Bronchial epithelial cell (primary cell): ENCODE results near the gene RFX8. TPM values are rescaled to one million over a fixed set of nuclear protein-coding genes. Genes with fewer than 3 reads are reported as not detected.
"Not testable (repeated sequence)": the region's sequence is repeated elsewhere in the genome, so short reads cannot be mapped to it uniquely, and the experiment has no call there.

ENCODE experiments used
- DNase-seq: peaks from one replicate; pipeline ENCODE4 v3.0.0-alpha.2; 2010; ENCODE audit warnings: low read depth
- FAIRE-seq: peaks from 2 replicates; lab custom pipeline; 2011; peaks lifted over from hg19 to GRCh38; lab: Jason Lieb, UNC
- H3K27me3 ChIP-seq: 2 replicates; pipeline ENCODE4 v1.5.1; 2011; ENCODE audit warnings: low read length; ENCODE audit not compliant: control insufficient read depth, insufficient read depth
- H3K36me3 ChIP-seq: 2 replicates; pipeline ENCODE4 v1.5.1; 2011; ENCODE audit warnings: low read length; ENCODE audit not compliant: control insufficient read depth, insufficient read depth
- H3K4me3 ChIP-seq: 2 replicates; pipeline ENCODE4 v1.5.1; 2011; ENCODE audit warnings: mild to moderate bottlenecking, low read depth, low read length, control low read depth
- total RNA-seq: library from RNA; depleted of rRNA; stranded (reverse); fragments of >200 nt; gene quantifications from 2 replicates; pipeline ENCODE4 v1.2.1, GENCODE V29; 2014
- TF ChIP-seq, protein P1 (sequence below): IDR thresholded peaks from 2 replicates; pipeline ENCODE4 v1.5.1; 2011; ENCODE audit warnings: mild to moderate bottlenecking, moderate library complexity, low read length, control low read depth, inconsistent platforms; ENCODE audit not compliant: insufficient read depth, severe bottlenecking

RFX8 gene
- total RNA-seq, 1 donor from 2014 or later, result not detected

DNA sequence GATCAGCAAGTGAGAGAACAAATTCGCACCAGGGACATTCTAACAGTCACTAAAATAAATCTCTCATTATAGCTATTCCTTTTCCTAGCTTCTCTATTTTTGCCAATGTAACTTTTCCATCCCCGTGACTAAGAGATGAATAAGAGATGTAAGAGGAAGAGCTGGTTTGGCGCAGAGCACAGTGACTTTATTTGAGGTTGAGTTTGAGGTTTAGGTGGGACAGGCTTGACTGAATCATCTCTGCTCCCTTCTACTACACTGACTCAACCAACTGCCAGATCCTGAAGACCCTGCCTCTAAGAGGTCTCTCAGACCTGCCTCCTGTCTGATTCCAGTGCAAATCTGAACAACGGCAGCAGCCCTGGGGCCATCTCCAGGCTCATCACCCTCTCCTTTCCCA lies 28.0 kb downstream of the RFX8 start:
- TF ChIP-seq, protein P1, sequence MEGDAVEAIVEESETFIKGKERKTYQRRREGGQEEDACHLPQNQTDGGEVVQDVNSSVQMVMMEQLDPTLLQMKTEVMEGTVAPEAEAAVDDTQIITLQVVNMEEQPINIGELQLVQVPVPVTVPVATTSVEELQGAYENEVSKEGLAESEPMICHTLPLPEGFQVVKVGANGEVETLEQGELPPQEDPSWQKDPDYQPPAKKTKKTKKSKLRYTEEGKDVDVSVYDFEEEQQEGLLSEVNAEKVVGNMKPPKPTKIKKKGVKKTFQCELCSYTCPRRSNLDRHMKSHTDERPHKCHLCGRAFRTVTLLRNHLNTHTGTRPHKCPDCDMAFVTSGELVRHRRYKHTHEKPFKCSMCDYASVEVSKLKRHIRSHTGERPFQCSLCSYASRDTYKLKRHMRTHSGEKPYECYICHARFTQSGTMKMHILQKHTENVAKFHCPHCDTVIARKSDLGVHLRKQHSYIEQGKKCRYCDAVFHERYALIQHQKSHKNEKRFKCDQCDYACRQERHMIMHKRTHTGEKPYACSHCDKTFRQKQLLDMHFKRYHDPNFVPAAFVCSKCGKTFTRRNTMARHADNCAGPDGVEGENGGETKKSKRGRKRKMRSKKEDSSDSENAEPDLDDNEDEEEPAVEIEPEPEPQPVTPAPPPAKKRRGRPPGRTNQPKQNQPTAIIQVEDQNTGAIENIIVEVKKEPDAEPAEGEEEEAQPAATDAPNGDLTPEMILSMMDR, result no peak
- no peaks in the 10 kb centered on the region for H3K36me3 ChIP-seq
- no peak overlapping the region for H3K4me3 ChIP-seq
- FAIRE-seq, result no peak
- no peaks in the 10 kb centered on the region for H3K27me3 ChIP-seq
- DNase-seq, result peak; percentile 89

DNA sequence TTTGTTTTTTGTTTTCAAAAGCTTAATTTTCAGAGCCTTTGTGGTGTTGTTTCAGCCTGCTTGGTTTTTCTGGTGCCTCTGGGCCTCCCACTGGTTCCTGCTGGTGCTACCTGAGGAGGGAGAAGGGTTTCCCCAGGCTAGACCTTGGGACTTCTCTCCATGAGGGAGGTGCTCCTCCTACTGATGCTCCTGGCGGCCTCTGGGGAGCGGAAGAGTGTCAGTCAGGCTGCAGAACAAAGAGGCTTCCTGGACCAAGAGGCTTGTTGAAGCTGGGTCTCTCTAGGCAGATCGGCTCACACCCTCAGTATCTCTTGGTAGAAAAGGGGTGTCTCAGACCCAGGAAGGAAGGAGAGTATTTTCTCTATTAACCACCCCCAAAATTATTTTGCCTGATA lies 32.2 kb downstream of the RFX8 start:
- no peak overlapping the region for H3K4me3 ChIP-seq
- DNase-seq, result no peak
- FAIRE-seq, result no peak
- no peaks in the 10 kb centered on the region for H3K27me3 ChIP-seq
- TF ChIP-seq, protein P1, result no peak
- H3K36me3 ChIP-seq, result no peaks in the 10 kb centered on the region

DNA sequence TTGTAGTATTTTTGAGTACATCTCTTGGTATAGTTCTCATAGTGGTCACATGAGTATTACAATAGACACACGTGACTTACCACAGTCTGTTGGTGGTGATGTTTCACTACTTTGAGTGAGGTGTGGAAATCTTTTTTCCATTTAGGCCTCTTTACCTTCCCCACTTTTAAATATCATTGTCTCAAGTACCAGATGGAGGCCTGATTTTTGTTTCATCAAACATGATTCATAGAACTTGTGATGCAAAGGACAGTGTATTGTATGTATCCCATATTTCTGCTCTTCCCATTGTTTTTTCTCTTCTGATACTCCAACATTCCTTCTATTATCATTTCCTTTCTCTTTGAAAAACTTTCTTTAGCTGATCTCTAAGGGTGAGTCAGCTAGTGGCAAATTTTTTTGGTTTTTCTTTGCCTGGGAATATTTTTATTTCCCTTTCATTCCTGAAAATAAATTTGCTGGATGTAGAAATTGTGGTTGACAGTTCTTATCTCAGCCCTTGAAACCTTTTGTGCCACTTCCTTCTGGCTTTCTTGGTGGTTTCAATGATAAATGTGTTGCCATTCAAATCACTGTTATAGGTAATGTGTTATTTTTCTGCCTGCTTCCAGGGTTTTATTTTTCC lies 32.8 kb downstream of the RFX8 start:
- H3K4me3 ChIP-seq, result no peak overlapping the region
- no peaks in the 10 kb centered on the region for H3K27me3 ChIP-seq
- H3K36me3 ChIP-seq, result no peaks in the 10 kb centered on the region
- TF ChIP-seq, protein P1, result no peak
- FAIRE-seq (no peak), DNase-seq (no peak)

DNA sequence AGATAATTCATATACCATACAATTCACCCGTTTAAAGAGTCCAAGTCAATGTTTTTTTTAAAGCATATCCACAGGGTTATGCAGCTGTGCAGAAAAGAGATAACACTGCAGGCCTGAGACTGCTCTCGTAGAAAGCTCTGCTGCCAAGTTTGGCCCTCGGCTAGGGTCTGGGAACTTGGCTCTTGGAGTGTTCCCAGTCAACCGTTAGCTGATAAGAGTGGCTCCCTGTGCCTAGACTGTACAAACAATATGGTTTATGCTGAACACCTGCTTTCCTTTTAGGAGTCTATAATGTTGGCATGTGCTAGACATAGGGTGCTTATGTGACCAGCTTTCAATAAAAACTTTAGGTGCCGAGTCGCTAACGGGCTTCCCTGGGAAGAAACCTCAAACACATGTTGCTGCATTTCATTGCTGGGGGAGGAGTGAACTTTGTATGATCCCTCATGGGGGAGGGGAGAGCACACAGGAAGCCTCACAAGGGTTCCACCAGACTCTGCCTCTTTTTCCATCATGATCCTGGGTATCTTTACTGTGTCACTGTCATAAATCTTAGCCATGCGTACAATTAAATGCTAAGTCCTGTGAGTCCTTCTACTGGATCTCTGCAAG lies 34.7 kb downstream of the RFX8 start:
- DNase-seq, result no peak
- TF ChIP-seq, protein P1, result no peak
- FAIRE-seq, result no peak
- no peaks in the 10 kb centered on the region for H3K36me3 ChIP-seq
- H3K27me3 ChIP-seq, result no peaks in the 10 kb centered on the region
- H3K4me3 ChIP-seq, result no peak overlapping the region

DNA sequence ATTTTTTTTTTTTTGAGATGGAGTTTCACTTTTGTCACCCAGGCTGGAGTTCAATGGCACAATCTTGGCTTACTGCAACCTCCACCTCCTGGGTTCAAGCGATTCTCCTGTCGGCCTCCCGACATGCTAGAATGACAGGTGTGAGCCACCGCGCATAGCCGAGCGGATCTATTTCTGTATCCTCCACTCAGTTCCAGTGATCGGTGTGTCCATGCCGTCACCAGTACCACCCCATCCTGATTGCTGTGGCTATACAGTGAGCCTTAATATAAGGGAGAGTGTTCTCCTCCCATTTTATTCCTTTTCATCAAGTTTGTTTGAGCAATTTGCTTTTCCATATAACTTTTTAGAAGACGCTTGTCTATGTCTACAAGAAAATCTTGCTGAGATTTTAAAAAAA lies 35.2 kb downstream of the RFX8 start:
- H3K4me3 ChIP-seq, result no peak overlapping the region
- DNase-seq, result no peak
- H3K27me3 ChIP-seq, result no peaks in the 10 kb centered on the region
- no peak for FAIRE-seq
- H3K36me3 ChIP-seq, result no peaks in the 10 kb centered on the region
- TF ChIP-seq, protein P1, result no peak

DNA sequence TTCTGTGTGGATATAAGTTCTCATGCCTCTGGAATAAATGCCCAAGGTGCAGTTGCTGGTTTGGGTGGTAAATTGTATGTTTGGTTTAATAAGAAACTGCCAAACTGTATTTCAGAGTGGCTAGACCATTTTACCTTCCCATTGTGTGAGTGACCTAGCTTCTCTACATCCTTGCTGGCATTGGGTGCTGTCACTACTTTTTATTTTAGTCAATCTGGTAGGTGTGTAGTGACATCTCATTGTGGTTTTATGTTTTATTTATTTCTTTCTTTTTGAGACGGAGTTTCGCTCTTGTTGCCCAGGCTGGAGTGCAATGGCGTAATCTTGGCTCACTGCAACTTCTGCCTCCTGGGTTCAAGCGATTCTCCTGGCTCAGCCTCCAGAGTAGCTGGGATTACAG lies 36.4 kb downstream of the RFX8 start:
- not testable (repeated sequence) for H3K27me3 ChIP-seq, H3K36me3 ChIP-seq, FAIRE-seq, H3K4me3 ChIP-seq, DNase-seq
